OCI-M2 (cell line): Measurements from ENCODE around the gene HADHA.
"Not testable (repeated sequence)": the region's sequence is repeated elsewhere in the genome, so short reads cannot be mapped to it uniquely, and the experiment has no call there.

Experiments used
- DNase-seq: peaks from one replicate; lab custom pipeline; 2025; ENCODE audit not compliant: unreplicated experiment; lab: John Stamatoyannopoulos, UW

The HADHA gene

DNA sequence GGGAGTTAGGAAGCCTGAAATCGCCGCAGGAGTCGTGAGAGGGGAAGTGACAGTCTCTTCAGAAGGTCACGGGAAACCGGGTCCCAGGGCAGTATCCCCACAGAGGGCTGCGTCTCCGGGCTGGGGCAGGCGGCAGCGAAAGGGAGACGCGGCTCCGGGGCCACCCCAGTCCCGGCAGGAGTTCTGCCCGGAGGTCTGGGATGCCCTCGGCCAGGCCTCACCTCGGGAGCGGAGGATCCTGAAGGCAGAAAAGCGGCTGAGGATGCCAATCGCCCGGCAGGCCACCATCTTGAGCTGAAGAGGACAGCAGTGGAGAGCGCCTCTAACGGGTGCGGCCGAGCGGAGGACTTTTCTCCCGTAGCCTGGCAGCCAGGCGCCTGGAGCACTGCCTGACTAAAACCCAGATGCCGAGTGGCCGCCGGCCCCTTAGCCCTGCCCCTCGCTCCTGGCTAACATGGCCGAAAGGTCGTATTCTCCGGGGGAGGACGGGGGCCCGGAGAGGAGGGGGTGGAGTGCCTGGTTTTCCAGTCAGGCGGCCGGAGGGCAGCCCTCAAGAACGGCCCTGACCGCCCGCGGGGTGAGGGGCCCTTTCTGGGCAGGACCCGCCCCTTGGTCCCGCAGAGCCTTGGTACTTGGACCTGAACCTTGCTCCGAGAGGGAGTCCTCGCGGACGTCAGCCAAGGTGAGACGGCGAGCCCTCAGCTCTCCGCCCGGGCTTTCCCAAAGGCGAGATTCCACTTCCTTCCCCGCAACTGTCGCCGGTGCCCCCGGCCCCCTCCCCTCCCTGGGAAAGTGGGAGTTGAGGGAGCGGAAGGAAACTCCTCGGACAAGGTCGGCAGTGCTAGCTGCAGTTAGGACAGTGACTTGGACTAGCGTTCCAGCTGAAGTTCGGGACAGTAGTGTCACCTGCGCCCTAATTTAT, at the start of gene HADHA, which contains the start of gene HADHB:
Gene HADHA (minus strand): TSS at position 324 of the 922 bp plus-strand sequence. CDS start 36 bp downstream, at position 288.
Gene HADHB (plus strand): TSS at position 631 of the 922 bp plus-strand sequence. CDS start 9,316 bp downstream, outside the sequence.
- peak; percentile 17 for DNase-seq

DNA sequence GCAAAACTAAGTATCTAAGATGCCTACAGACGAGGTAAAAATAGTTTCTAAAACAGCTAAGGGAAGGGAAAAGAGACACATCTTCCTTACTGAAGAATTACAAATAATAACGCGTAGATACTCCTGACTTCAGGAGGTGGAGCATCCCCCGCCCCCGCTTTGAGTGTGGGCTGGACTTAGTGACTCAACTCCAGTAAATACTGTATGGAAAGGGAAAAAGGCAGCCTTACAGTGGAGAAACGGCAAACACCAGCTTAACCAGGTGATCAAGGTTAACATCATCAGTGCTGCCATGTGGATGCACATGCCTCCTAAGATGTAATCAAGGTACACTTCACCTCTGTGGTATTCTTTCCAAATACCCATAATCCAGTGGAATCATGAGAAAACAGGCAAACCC, 48.2 kb upstream of the HADHA start:
- no peak for DNase-seq

DNA sequence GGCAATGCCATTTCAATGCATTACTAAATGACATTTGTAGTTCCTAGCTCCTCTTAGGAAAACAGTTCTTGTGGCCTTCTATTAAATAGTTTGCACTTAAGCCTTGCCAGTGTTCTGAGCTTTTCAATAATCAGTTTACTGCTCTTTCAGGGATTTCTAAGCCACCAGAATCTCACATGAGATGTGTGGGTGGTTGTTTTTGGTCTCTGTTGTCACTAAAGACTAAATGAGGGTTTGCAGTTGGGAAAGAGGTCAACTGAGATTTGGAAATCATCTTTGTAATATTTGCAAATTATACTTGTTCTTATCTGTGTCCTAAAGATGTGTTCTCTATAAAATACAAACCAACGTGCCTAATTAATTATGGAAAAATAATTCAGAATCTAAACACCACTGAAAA, 45.6 kb upstream of the HADHA start:
- no peak for DNase-seq

GRCh38 chr2:26285931-26286330, 41.5 kb upstream of the HADHA start:
- no peak for DNase-seq

GRCh38 chr2:26284132-26284531, 39.7 kb upstream of the HADHA start:
- DNase-seq, result no peak

DNA sequence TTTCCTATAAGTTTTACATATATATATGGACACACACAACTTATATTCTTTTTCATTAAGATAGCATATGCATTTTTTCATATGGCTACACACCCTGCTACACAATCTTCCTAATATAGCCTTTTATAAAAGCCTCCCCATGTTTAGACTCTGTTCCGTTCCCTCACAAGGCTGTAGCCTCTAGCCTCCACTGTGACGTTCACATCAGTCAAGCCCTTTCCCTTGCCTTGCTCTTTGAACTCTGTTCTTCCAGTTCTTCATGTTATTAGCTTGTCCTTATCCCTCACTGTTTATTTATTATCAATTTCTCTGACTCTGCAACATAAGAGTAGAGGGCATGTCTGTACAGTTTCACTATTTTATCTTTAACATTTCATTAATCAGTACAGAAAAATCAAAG, 39.2 kb upstream of the HADHA start:
- DNase-seq, result no peak

GRCh38 chr2:26281226-26281625, 36.8 kb upstream of the HADHA start:
- no peak for DNase-seq

DNA sequence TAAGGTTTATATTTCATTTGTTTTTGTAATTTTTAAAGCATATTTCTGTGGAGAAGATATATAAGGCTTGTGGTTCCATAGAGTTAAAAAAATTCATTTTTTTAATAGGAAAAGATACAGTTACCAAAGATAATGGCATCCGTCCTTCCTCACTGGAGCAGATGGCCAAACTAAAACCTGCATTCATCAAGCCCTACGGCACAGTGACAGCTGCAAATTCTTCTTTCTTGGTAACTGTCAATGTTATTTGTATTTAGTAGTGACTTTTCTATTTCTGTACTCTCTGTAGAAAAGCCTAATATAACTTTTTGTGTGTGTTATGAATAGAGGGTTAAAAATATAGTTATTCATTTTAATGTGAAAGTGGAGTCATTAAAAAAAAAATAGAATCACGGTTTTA, 35.5 kb upstream of the HADHA start:
- DNase-seq, result no peak

GRCh38 chr2:26276484-26277227, 32.2 kb upstream of the HADHA start:
- DNase-seq, result no peak

DNA sequence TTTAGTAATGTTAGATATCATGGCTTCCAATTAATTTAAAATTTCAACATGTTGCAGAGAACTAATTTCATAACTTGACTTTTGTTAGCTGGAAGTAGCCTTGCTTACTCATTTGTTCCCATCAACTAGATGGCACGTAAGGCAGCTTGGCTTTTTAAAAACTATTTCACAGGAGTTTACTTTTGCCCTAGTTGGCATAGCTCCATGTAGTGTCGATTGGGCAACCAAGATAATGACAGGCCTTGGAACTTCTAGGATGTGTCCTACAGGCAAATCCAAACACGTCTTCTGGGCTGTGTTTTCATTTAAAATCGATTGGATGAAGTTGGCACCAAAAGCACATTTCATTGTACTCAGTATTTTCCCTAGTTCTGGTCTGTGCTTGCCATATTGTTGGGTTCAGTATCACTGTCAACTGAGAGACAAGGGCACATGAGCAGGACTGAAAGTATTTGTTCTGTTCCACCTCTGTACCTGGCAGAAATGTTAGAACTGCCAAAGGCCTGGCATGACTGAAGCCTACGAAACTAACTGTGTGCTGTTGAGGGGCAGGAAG, 29.7 kb upstream of the HADHA start:
- no peak for DNase-seq

DNA sequence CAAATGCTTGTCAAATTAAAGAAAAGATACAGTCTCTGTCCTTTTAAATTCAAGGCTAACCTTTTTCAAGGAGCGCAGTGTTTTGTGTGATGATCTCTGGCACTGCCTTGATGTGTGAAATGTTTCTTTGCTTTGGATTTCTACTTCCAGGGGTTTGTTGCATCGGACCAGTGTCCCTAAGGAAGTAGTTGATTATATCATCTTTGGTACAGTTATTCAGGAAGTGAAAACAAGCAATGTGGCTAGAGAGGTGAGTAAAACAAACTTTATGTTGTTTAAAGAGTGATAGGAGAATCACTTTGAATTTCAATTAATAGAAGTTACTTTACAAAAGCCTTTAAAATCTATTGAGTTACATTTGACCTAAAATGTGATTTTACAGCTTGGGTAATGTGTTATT, 29.1 kb upstream of the HADHA start:
- DNase-seq, result no peak

DNA sequence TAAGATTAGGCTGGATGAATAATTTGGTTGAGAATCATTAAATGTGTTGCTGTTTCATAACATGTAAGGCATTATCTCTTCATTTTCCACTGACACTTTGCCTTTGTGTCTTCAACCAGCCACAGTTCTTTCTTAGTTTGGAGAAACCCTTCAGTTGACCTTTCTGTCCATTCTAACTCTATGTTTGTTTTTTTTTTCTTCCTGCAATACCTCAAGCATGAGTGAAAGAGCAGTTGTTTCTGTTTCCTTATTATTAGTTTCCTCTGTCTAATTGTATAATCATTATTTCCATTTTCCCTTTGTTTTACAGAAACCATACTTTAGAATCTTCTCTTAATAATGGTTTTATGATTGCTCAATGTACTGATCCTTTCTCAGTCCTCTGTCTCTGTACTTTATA, 25.9 kb upstream of the HADHA start:
- no peak for DNase-seq

- DNase-seq, result no peak
Measured at GRCh38 chr2:26269571-26270158, 25.2 kb upstream of the HADHA start.

GRCh38 chr2:26268670-26269385, 24.4 kb upstream of the HADHA start:
- not testable (repeated sequence) for DNase-seq

- DNase-seq, result no peak
Measured at GRCh38 chr2:26268213-26268612, 23.8 kb upstream of the HADHA start.

GRCh38 chr2:26258836-26259235, 14.4 kb upstream of the HADHA start:
- DNase-seq, result not testable (repeated sequence)

DNA sequence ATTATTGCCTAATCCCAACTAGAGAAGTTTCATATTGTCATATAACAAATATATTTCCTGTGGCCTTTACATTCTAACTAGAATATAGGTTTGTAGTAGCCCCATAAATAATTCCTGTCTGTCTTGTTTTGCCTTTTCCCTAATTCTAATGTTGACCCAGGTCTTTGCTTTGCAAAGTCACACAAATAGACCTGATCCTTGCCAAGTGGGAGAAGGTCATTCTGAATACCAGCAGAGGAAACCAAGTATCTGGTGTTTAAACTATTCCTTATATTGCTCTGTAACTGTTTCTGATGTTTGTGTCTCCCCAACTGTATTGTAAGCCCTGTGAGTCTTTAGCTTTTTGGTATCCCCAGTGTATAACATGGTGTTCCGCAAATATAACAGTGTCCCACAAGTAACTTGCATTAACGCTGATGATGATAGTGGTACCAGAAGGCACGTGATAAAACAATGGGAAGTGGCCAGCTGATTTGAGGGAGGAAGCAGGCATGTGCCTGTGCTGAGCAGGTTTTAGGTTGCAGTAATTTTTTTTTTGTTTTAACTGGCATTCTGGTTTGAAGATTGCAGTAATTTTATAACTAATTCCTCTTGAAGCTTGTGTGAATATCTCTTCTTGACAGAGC, 11.4 kb upstream of the HADHA start:
- no peak for DNase-seq

DNA sequence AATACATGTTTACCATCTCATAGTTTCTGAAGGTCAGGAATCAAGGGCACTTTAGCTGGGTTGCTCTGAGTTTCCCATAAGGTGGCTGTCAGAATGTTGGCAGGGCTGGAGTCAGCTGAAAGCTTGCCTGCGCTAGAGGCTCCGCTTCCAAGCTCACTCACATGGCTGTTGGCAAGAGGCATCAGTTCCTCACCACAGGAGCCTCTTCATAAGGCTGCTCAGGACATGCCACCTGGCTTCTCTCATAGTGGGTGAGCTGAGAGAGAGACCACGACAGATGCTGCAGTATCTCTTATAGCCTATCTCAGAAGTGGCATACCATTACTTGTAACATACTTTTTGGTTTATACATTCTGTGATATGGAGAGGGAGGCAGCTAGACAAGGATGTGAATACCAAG, 7.5 kb upstream of the HADHA start:
- DNase-seq, result no peak

GRCh38 chr2:26249625-26250024, 5.2 kb upstream of the HADHA start:
- no peak for DNase-seq

GRCh38 chr2:26246818-26247217, 2.4 kb upstream of the HADHA start:
- DNase-seq, result no peak
